H4 (cell line): Measurements from ENCODE around the gene MADCAM1. TPM values are rescaled to one million over a fixed set of nuclear protein-coding genes. Genes with fewer than 3 reads are reported as not detected.
"Not testable (repeated sequence)": the region's sequence is repeated elsewhere in the genome, so short reads cannot be mapped to it uniquely, and the experiment has no call there.

Experiments
- DNase-seq: peaks from one replicate; pipeline ENCODE4 v3.0.0-alpha.2; 2015; ENCODE audit warnings: low spot score
- total RNA-seq: library from RNA; depleted of rRNA; stranded (reverse); fragments of >200 nt; shearing (Covaris generic); gene quantifications from 2 replicates; pipeline ENCODE4 v1.2.3, GENCODE V29; 2014

Gene MADCAM1
- total RNA-seq, 1 experiment from 2014 or later = not detected

GRCh38 chr19:465056-465816 lies 31.1 kb upstream of the MADCAM1 start:
- no peak for DNase-seq

- DNase-seq = no peak
Observed at GRCh38 chr19:467554-467953, 28.7 kb upstream of the MADCAM1 start.

- no peak for DNase-seq
Observed at GRCh38 chr19:468587-469256, 27.6 kb upstream of the MADCAM1 start.

GRCh38 chr19:469833-470232 lies 26.5 kb upstream of the MADCAM1 start:
- DNase-seq = no peak

- DNase-seq = no peak
Observed at GRCh38 chr19:470701-471100, 25.6 kb upstream of the MADCAM1 start.

GRCh38 chr19:472005-472858 lies 24.1 kb upstream of the MADCAM1 start:
- no peak for DNase-seq

- no peak for DNase-seq
Observed at GRCh38 chr19:474126-475078, 21.9 kb upstream of the MADCAM1 start.

GRCh38 chr19:475360-475759 lies 20.9 kb upstream of the MADCAM1 start:
- no peak for DNase-seq

GRCh38 chr19:478236-478903 lies 17.9 kb upstream of the MADCAM1 start:
- DNase-seq = no peak

- no peak for DNase-seq
Observed at GRCh38 chr19:478976-479375, 17.3 kb upstream of the MADCAM1 start.

GRCh38 chr19:480016-480855 lies 16.1 kb upstream of the MADCAM1 start:
- no peak for DNase-seq

GRCh38 chr19:481100-481499 lies 15.2 kb upstream of the MADCAM1 start:
- not testable (repeated sequence) for DNase-seq

- DNase-seq = no peak
Observed at GRCh38 chr19:482186-483041, 13.9 kb upstream of the MADCAM1 start.

- no peak for DNase-seq
Observed at GRCh38 chr19:483332-484072, 12.8 kb upstream of the MADCAM1 start.

- DNase-seq = no peak
Observed at GRCh38 chr19:484494-484893, 11.8 kb upstream of the MADCAM1 start.

- DNase-seq = no peak
Observed at GRCh38 chr19:485077-485476, 11.2 kb upstream of the MADCAM1 start.

GRCh38 chr19:485583-486236 lies 10.6 kb upstream of the MADCAM1 start:
- peak; percentile 36 for DNase-seq
